HG02981 (cell line): Measurements from ENCODE around the gene COPB1.

Experiments
- ATAC-seq: cut with Tn5 transposase; IDR thresholded peaks from one replicate; pipeline ENCODE4 v1.9.1; 2021; ENCODE audit warnings: mild to moderate bottlenecking, moderate library complexity; ENCODE audit not compliant: unreplicated experiment

The COPB1 gene

DNA sequence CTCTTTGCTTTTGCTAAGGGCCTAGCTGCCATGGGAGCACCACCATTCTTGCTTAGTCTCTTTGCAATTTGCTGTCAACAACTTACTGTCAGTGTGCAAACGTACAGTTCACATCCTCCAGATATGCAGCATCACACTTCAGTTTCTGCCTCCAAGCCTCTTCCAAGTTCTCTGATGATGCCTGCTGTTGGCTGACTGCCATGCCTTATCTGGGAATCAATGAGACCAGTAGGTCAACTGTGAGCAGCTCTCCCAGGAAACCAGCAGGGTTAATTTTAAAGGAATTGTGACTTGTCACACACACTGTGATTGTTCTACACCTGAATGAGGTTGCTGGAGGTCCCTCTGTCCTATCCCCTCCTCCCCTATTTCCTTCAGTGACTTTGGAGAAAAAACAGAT lies 56.0 kb downstream of the COPB1 start:
- no peak for ATAC-seq

DNA sequence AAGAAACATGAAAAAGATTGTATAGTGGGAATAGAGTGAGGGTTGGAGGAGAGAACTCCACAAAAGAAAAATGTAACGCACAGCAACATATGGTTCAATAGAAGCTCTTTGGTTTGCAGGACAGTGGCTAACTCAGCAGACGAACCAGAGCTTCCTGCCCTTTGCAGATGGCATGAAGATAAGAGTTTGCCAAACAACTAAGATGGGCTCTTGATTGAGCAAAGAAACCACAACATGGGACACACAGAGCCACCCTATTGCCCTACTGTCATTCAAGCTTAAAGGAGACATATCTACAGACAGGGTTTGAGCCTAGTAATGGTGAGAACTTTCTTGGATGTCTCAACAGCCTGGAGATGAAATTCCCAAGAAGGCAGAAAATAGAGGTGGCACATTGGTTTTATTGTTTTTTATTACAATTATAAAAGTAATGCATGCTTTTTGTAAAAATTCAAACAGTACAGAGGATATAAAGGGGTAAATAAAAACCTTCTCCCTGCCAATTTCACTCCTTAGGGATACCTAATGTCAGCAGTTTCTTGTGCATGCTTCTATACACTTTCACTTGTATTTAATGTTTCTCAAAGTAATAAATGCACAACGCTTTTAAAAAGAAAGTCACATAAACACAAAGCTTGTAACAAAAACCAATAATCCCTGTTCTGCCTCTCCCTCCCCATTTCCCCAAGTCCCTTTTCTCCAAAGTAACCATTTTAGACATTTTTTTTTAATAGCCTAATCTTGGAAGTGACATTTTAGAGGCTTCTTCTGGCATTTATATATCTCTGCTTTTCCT lies 63.7 kb downstream of the COPB1 start:
- ATAC-seq, result no peak

DNA sequence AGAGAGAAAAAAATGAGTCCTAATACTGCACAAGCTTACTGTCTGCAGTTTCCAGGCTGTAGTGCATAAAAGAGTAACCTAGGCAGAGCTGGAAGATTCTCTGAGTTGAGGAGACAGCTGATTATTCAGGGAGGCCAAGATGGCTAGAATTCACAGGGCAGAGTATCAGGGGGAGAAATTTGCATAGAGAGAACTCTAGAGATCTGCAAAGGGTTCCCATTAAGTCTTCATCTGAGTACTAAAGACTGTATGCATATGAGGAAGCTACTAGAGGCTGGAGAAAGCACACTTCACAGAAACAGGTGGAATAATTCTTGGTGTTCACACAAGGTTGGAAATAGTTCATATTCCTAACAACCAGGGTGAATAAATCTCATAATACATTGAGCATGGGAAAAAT lies 74.0 kb downstream of the COPB1 start:
- no peak for ATAC-seq

DNA sequence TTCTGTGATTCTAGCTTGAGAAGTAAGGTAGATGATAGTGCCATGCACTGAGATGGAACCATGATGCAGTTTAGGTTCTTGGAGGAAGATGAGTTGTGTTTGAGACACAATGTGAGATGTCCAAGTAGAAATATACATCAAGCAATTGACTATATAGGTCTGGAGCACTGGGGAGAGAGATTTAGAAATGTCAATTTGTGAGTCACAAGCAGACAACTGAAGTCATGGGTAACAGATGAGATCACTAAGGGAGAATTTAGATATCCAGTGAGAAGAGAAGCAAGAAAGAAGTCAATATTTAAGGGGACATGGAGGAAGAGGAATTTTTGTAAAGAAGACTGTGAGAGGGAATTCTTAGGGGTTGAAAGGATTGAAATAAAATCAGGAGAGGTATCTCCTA lies 75.5 kb downstream of the COPB1 start:
- ATAC-seq, result no peak

DNA sequence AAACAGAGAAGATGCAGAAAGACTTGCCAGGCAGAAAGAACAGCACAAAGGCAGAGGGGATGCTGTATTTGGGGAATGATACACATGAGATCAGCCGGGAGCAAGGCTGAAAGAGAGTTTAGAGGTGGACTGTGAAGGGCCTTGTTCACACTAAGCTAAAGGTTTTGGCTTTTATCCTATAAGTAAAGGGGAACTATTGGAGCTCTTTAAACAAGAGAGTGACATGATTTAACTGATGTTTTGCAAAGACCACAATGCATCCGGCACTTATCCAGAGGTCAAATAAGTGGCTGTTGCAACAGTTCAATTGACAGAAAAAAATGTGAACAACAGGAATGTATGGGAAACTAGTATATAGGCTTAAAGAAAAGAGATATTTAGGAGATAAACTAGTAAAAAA lies 76.0 kb downstream of the COPB1 start:
- no peak for ATAC-seq

DNA sequence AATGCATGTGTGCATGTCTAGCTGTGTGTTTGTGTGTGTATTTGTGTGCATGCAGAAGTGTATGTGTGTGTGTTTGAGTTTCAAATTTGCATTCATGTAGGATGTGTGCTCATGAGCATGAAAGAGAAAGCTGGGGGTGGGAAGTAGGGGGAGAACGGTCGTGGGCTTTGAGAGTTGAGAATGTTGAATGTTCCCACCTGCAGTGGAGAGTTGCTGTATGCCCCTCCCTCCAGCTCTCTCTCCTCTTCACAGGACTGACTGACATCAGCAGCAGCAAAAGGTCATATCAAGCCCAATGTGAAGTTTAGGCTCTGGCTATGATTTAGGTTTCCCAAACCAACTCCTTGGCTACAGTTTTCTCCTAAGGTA lies 76.8 kb downstream of the COPB1 start:
- no peak for ATAC-seq

DNA sequence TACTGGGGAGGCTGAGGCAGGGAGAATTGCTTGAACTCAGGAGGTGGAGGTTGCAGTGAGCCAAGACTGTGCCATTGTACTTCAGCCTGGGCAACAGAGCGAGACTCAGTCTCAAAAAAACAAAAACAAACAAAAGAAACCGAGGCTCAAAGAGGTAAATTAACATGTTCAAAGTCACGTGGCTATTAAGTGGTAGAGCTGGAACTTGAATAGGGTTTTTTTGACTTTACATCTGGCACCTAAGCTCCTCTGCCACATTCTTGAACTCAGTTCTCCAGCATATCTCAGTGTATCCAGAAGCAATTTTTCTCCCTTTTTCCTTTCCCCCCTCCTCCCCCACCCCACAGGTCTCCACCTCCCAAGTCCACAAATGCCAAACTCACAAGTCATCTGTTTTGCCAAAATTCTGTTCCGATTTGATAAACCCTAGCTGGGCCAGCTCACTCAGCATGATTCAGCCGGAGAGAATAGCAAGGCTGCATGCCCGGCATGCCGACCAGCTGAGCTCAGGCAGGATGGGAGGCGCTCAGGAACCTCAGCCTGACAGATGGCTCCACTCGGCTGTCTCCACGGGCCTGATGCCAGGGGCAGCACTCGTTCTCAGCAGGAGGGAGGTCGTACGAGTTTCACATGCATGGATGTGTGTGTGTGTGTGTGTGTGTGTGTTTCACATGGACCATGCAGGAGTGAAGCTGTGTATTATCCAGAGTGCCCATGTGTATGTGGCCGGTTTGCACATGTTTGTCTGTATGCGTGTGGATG lies 77.4 kb downstream of the COPB1 start:
- ATAC-seq, result no peak

DNA sequence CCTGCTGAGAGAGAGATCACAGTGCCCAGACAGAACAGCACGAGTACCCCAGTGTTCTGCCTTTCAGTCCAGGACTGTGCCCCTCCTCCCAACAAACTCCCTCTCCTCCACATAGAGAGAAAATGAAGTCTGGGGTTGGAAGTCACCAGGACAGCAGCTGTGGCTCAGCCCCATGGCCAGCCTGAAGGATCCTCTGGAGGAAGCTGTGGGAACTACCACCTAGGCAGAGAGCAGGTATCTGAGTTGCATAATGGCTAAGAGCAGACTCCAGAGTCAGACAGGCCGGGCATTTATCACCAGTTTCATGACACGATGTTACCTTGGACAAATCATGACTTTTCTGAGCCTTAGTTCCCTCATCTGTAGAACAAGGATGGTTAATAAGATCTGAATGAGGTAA lies 79.4 kb downstream of the COPB1 start:
- no peak for ATAC-seq

DNA sequence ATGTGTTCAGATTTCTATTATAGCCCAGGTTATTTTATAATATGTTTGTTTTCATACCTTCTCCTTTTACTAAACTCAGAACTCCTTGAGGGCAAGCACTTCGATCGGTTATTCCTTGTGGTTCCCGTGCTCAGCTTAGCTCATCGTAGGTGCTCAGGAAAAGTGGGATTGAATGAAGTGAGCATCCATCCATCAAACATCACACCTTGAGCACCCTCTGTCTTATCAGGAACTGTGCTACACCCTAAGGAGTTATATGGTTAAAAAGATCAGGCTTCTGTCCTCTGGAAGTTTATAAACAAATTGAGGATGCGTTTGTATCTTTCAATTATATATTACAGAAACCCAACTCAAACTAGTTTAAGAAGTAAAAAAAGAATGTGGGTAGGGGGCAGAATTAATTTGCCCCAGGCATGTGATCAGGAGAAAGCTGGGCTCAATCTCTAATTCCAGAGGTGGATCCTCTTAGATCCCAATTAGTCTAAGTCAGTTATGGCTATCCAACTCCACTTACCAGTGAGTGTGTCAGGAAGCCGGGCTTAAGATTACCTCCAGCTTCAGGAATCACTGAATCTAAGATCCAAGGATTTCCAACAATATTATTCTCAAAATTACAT lies 80.7 kb downstream of the COPB1 start:
- no peak for ATAC-seq

DNA sequence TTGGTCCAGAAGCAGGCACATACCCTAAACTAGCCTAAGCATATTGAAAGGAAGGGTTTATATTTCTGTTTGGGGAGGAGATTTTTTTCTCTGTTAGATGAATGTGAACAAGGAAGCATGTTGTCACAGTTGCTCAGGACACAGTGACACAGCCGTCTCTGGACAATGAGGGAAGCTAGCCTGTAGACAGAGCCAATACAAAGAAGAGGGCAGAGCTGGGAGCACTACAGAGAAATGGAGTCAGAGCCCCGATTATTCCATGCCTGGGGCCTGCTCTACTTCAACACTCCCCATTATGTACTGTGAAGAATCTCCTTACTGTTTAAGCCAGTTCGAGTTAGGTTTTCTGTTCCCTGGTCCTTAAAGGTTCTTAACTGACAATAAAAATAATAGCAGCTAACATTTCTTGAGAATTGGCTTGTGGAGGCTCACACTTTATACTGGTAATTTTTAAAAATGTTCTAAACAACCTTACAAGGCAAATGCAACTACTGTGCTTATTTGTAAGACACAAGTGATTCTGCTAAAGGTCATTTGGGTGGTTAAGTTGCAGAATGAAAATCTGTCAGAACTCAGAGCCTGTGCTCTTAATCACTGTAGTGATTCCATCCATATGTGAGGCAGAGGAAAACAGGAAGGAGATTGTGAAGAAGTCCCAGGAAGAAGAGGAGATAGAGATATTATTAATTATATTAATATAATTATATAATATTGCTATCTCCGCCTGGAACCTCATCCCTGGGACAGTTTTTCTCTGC lies 81.8 kb downstream of the COPB1 start:
- no peak for ATAC-seq

DNA sequence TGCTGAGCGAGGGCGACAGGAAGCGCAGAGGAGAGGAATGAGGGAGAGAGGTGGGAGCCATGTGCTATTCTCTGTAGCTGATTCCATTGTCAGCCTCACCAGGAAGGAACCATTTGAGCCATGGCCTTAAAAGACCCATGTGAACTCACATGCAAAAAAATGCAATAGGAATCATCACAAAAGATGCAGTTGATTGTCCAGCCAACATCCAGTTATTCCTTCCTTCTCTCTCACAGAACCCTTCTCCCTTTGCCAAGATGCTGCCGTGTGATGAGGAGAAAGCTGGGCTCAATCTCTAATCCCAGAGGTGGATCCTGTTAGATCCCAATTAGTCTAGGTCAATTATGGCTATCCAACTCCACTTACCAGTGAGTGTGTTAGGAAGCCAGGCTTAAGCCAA lies 82.4 kb downstream of the COPB1 start:
- ATAC-seq, result no peak

DNA sequence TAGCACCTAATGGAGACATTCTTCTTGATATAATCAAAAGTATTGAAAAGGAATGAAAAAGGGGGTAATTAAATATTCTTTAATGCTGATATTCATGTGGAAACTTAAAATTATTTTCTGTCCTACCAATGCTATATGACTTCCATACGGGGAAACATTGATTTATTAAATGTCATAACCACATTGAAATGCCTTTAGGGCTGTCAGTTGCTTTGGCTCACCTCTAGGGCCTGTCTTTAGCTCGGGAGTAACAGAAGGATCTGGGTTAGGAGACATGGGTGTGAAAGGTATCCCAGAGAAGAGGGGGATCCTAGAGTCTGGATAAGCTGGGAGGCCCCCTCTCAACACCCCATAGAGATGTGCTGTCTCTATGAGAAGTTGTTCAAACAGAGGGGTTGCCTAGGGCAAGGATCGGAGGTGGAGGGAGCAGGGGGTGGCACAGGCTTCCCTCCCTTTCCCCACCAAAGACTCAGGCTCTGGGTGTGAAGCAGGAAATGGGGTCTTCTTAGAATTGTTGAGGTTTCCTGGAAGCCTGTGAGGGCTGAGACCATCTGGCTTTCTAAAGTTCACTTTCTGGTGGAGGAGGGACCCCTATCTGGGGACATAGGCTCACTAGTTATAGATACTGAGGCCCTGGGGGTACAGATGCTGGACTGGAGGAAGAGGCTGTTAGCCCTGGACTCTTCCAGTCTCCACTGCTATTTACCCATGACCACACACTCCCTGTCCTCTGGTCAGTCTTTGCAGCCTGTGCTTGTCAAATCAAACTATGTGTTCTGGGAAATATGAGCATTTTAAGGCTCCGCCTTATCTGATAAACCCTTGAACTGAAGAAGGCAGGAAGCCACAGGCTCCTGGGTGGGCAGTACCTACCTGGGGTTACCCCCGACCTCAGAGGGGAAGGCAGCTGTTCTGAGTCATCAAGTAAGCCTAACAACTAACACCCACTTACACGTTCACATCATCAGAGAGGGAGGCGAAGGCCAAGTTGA lies 84.8 kb downstream of the COPB1 start:
- ATAC-seq, result peak; percentile 76

DNA sequence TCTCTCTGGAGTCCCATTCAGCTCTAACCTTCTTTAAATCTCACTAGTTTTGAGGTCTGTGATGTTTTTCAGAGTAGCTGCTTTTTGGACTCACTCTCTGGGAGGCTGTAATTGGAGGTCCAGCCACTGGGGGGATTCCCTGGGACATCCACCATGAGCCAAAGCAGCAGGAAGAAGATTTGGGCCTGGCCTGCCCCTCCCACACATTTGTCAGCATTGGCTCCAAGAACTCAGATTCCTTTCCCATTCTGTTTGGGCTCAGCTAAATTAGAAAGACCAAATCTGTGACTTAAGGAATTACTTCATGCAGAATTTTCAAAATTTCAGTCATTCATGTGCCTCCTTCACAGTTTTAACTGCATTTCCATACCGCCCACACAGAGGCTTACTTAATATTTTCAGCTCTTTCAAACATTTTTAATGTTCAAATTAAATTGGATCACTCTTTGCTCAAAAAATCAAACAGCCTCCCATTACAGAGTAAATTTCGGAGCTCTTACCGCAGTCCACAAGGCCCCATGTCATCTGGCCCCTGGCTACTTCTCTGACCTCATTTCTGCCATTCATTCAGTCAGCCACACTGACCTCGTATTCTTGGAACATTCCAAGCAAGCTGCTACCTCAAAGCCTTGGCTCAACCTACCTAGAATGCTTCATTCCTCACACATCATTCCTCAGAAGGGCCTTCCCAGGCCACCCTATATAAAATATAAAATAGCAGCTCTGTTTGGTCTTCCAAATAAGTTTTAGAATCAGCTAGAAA lies 86.1 kb downstream of the COPB1 start:
- ATAC-seq, result no peak

DNA sequence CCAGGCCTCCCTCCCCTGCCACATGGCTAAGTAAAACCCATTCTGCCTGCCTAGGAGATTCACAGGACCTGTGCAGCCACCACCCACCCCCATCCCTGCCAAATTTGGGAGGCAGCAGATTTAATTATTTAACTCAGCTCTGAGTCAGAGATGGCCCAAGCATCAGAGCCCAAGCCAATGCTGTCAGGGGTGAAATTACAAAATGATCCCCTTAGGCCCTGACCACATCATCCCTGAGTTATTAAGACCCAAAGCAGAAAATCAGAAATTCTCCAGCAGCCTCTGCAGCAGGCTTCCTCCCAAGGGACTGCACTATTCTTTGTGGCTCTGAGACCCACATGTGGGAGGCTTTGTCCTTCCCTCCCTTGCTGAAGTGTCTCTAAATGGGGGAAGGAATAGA lies 87.8 kb downstream of the COPB1 start:
- ATAC-seq, result no peak

DNA sequence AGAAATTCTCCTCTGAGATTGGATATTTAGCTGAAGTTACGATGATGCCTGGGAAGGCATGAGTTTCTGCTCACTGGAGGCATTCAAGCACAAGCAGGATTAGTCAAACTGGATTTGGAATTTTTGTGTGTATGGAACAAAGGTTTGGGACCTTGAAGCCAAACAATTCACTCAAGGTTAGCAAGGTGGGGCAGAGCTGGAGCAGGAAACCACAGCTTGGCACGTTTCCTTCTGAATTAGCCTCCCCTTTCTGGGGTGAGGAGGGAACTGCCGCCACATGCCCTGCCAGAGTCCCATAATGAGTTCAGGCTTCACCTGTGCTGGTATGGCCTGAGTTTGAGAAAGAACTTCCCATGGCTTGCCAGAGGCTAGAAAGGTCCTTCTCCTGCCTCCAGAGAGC lies 89.7 kb downstream of the COPB1 start:
- ATAC-seq, result no peak

DNA sequence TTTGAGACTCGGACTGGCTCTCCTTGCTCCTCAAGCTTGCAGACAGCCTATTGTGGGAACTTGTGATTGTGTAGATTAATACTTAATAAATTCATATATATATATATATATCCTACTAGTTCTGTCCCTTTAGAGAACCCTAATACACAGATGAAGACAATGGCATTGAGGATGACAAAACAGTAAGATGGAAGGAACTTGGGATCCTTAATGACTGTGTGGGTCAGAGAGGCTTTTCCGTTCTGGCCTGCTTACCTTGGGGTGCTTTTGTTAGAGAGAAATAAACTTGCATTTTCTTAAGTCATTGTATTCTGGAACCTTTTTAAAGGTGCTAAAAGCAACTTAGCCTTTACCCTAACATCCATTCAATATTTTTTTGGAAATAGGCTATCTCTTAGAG lies 91.0 kb downstream of the COPB1 start:
- no peak for ATAC-seq
